ENCODE measurements around the gene TCFL5.

TCFL5 gene

DNA sequence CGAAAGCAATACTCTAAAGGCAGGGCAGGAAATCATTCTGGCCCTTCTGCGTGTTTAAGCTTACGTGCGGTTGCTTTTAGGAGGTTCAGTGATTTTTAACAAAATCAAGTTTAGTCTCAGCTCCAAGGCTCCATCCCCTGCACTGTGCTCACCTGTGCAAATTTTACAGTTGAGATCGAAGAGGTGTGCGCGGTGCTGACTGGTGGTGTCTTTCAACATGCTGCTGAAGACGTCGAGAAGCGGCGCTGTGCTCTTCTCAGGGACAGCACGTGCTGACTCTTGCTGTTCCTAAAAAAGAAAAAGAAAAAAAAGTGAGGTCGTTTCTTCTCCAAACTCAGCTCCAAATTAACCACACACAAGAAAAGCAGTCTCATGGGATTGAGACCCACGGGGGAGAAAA lies 32.6 kb upstream of the TCFL5 start:
- H4K20me1 ChIP-seq (ENCODE audit: insufficient read depth, low read length), result no peaks in the 10 kb centered on the region; the same call in 1 of the 2 replicates
- TF ChIP-seq, protein P1, sequence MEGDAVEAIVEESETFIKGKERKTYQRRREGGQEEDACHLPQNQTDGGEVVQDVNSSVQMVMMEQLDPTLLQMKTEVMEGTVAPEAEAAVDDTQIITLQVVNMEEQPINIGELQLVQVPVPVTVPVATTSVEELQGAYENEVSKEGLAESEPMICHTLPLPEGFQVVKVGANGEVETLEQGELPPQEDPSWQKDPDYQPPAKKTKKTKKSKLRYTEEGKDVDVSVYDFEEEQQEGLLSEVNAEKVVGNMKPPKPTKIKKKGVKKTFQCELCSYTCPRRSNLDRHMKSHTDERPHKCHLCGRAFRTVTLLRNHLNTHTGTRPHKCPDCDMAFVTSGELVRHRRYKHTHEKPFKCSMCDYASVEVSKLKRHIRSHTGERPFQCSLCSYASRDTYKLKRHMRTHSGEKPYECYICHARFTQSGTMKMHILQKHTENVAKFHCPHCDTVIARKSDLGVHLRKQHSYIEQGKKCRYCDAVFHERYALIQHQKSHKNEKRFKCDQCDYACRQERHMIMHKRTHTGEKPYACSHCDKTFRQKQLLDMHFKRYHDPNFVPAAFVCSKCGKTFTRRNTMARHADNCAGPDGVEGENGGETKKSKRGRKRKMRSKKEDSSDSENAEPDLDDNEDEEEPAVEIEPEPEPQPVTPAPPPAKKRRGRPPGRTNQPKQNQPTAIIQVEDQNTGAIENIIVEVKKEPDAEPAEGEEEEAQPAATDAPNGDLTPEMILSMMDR (IDR thresholded peaks at IDR 0.05; ENCODE audit: low read length), result no peak
- no peak for TF ChIP-seq EZH2 (optimal IDR thresholded peaks at IDR 0.05; ENCODE audit: low read depth, low read length)
- no peak for TF ChIP-seq EZH2phosphoT487 (IDR thresholded peaks at IDR 0.05; ENCODE audit: low read length)
- H3K79me2 ChIP-seq (ENCODE audit: low read length), result no peaks in the 10 kb centered on the region
- H3K4me1 ChIP-seq (ENCODE audit: low read length), result peaks cover 1% of the 10 kb centered on the region; the same call in 1 of the 2 replicates
- no peaks in the 10 kb centered on the region for H3K27me3 ChIP-seq (replicated peaks; ENCODE audit: insufficient read depth, low read length)
- no peaks in the 10 kb centered on the region for H3K9me3 ChIP-seq (replicated peaks; ENCODE audit: insufficient read depth, low read length)
- H3K36me3 ChIP-seq (replicated peaks; ENCODE audit: insufficient read depth, low read length), result peaks cover 12% of the 10 kb centered on the region
- DNase-seq, result no peak
- no peaks in the 10 kb centered on the region for H3F3A ChIP-seq (ENCODE audit: insufficient read depth, low read length)
- no peak overlapping the region for H3K4me2 ChIP-seq (ENCODE audit: low read depth, low read length)
- H3K9ac ChIP-seq (ENCODE audit: low read length), result no peak overlapping the region
- H3K27ac ChIP-seq (ENCODE audit: low read length), result no peak overlapping the region
- no peak overlapping the region for H3K4me3 ChIP-seq (ENCODE audit: low read length)
- no peak overlapping the region for H2AFZ ChIP-seq (ENCODE audit: low read length)
- no peaks in the 10 kb centered on the region for H3K9me2 ChIP-seq (replicated peaks; ENCODE audit: insufficient read depth, low read length)

DNA sequence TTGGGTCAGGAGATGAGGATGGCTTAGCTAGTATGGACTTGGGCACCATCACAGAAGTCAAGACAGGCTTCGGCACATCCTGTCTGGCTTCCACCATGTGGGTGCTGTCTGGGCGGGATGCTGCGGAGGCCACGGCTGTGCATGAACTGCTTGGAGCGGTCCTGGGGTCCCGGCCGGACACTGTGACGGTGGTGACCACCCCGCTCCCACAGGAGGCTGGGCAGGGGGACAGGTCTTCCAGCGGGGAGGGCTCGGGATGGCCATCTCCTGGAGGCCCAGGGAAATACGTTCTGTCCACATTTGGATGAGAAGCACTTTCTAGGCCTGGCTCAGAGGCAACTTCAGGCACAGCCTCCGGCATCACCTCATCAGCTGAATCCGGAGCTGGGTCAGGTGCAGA lies 32.1 kb upstream of the TCFL5 start:
- Histone ChIP-seq H3K4me2 (ENCODE audit: low read depth, low read length) (no peak overlapping the region), H3K4me1 (ENCODE audit: low read length) (no peaks in the 10 kb centered on the region), H3K27ac (ENCODE audit: low read length) (no peak overlapping the region)

DNA sequence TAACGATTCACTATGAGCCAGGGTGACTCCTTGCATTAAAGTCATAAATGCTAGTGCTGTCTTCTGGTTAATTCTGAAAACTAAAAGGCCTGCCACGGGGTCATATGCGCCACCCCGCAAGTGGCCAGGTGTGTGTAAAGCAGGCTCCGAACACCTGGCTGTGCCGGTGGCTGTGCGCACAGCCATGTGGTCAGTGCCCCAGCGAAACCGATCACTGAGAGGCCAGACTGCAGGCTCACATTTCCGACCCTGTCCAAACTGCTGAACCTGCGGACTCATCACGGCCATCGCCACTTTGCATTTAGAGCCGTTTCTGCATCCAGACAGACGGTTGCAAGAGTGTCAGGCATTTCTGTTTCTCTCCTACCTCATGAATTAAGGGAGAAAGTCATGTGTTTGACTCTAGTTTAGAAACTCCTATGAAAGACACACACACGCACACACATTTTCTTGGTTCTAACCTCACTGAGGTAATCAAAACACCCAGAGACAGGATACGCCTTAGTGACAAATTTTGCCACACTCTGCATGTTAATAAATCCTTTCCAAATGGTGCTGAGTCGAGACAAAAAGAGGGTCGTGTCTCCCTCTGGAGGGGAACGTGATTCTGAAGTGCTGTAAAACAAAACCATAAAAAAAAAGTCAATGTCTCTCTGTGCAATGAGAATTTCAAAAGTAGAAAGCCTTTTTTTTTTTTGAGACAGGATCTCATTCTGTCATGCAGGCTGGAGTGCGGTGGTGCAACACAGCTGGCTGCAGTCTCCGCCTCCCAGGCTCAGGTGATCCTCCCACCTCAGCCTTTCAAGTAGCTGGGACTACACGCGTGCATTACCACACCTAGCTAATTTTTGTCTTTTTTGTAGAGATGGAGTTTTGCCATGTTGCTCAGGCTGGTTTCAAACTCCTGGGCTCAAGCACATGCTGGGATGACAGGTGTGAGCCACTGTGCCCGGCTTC lies 31.0 kb upstream of the TCFL5 start:
- Histone ChIP-seq H3K27ac (ENCODE audit: low read length) (no peak overlapping the region), H3K9ac (ENCODE audit: low read length) (no peak overlapping the region), H3K4me1 (ENCODE audit: low read length) (0 out of 2 replicates have a peak, but pooled peaks cover 2% of the 10 kb centered on the region), H3K9me3 (replicated peaks; ENCODE audit: insufficient read depth, low read length) (no peaks in the 10 kb centered on the region), H3K4me3 (ENCODE audit: low read length) (no peak overlapping the region), H3K4me2 (ENCODE audit: low read depth, low read length) (no peak overlapping the region), H3K36me3 (replicated peaks; ENCODE audit: insufficient read depth, low read length) (peaks cover 12% of the 10 kb centered on the region), H3K9me2 (replicated peaks; ENCODE audit: insufficient read depth, low read length) (no peaks in the 10 kb centered on the region), H3F3A (ENCODE audit: insufficient read depth, low read length) (no peaks in the 10 kb centered on the region), H3K27me3 (replicated peaks; ENCODE audit: insufficient read depth, low read length) (no peaks in the 10 kb centered on the region), H3K79me2 (ENCODE audit: low read length) (no peaks in the 10 kb centered on the region), H4K20me1 (ENCODE audit: insufficient read depth, low read length) (no peaks in the 10 kb centered on the region; the same call in 1 of the 2 replicates), H2AFZ (ENCODE audit: low read length) (no peak overlapping the region)
- DNase-seq, result no peak
- TF ChIP-seq, protein P1 (IDR thresholded peaks at IDR 0.05; ENCODE audit: low read length), result no peak
- TF ChIP-seq EZH2 (optimal IDR thresholded peaks at IDR 0.05; ENCODE audit: low read depth, low read length), result no peak
- TF ChIP-seq EZH2phosphoT487 (IDR thresholded peaks at IDR 0.05; ENCODE audit: low read length), result no peak

More for the DNA sequence above, 32.1 kb upstream of the TCFL5 start:
- H3K9ac ChIP-seq (ENCODE audit: low read length), result no peak overlapping the region
- H3K36me3 ChIP-seq (replicated peaks; ENCODE audit: insufficient read depth, low read length), result peaks cover 12% of the 10 kb centered on the region
- TF ChIP-seq, protein P1 (IDR thresholded peaks at IDR 0.05; ENCODE audit: low read length), result no peak
- TF ChIP-seq EZH2 (optimal IDR thresholded peaks at IDR 0.05; ENCODE audit: low read depth, low read length) (no peak), EZH2phosphoT487 (IDR thresholded peaks at IDR 0.05; ENCODE audit: low read length) (no peak)
- no peaks in the 10 kb centered on the region for H3K27me3 ChIP-seq (replicated peaks; ENCODE audit: insufficient read depth, low read length)
- H4K20me1 ChIP-seq (ENCODE audit: insufficient read depth, low read length), result no peaks in the 10 kb centered on the region; the same call in 1 of the 2 replicates
- no peaks in the 10 kb centered on the region for H3F3A ChIP-seq (ENCODE audit: insufficient read depth, low read length)
- no peaks in the 10 kb centered on the region for H3K9me3 ChIP-seq (replicated peaks; ENCODE audit: insufficient read depth, low read length)
- no peaks in the 10 kb centered on the region for H3K9me2 ChIP-seq (replicated peaks; ENCODE audit: insufficient read depth, low read length)
- DNase-seq, result no peak
- H2AFZ ChIP-seq (ENCODE audit: low read length), result no peak overlapping the region
- H3K4me3 ChIP-seq (ENCODE audit: low read length), result no peak overlapping the region
- no peaks in the 10 kb centered on the region for H3K79me2 ChIP-seq (ENCODE audit: low read length)
